T-helper 22 cell (primary cell): ENCODE measurements around the gene ADSS1.

ENCODE experiments used
- DNase-seq: peaks from one replicate; pipeline ENCODE4 v3.0.0-alpha.2; 2020; ENCODE audit warnings: low read depth

Gene ADSS1

GRCh38 chr14:104700225-104700651 is 23.8 kb upstream of the ADSS1 start:
- DNase-seq, result no peak

GRCh38 chr14:104700747-104701217 is 23.2 kb upstream of the ADSS1 start:
- DNase-seq, result no peak

- DNase-seq, result no peak
Observed at GRCh38 chr14:104701383-104702076, 22.5 kb upstream of the ADSS1 start.

- DNase-seq, result no peak
Observed at GRCh38 chr14:104702106-104702505, 21.9 kb upstream of the ADSS1 start.

GRCh38 chr14:104702673-104703072 is 21.4 kb upstream of the ADSS1 start:
- no peak for DNase-seq

- no peak for DNase-seq
Observed at GRCh38 chr14:104703269-104703668, 20.8 kb upstream of the ADSS1 start.

- no peak for DNase-seq
Observed at GRCh38 chr14:104704252-104704651, 19.8 kb upstream of the ADSS1 start.

- no peak for DNase-seq
Observed at GRCh38 chr14:104705340-104706047, 18.5 kb upstream of the ADSS1 start.

- no peak for DNase-seq
Observed at GRCh38 chr14:104706733-104707607, 17.1 kb upstream of the ADSS1 start.

- no peak for DNase-seq
Observed at GRCh38 chr14:104707608-104708595, 16.1 kb upstream of the ADSS1 start.

GRCh38 chr14:104708606-104709268 is 15.3 kb upstream of the ADSS1 start:
- DNase-seq, result peak; percentile 27

- no peak for DNase-seq
Observed at GRCh38 chr14:104709387-104710039, 14.5 kb upstream of the ADSS1 start.

GRCh38 chr14:104710071-104710735 is 13.8 kb upstream of the ADSS1 start:
- no peak for DNase-seq

GRCh38 chr14:104712881-104713734 is 10.9 kb upstream of the ADSS1 start:
- DNase-seq, result no peak

- DNase-seq, result no peak
Observed at GRCh38 chr14:104714066-104714465, 10.0 kb upstream of the ADSS1 start.

- DNase-seq, result no peak
Observed at GRCh38 chr14:104714681-104715080, 9.3 kb upstream of the ADSS1 start.

- no peak for DNase-seq
Observed at GRCh38 chr14:104715416-104715815, 8.6 kb upstream of the ADSS1 start.

- DNase-seq, result no peak
Observed at GRCh38 chr14:104715871-104716270, 8.2 kb upstream of the ADSS1 start.

- no peak for DNase-seq
Observed at GRCh38 chr14:104717137-104717536, 6.9 kb upstream of the ADSS1 start.
